Muscle of leg (tissue), 11 donors: ENCODE results near the gene CCNL2. TPM values are rescaled to one million over a fixed set of nuclear protein-coding genes. Genes with fewer than 3 reads are reported as not detected.
"Not testable (repeated sequence)": the region's sequence is repeated elsewhere in the genome, so short reads cannot be mapped to it uniquely, and the experiment has no call there.

Source experiments
- DNase-seq: peaks from one replicate; pipeline ENCODE4 v3.0.0; 2013
- H3K27ac ChIP-seq: one replicate; pipeline ENCODE4 v1.5.1; 2013; ENCODE audit warnings: mild to moderate bottlenecking, low read length, control low read depth
- H3K27me3 ChIP-seq: one replicate; pipeline ENCODE4 v1.6.1; 2013; ENCODE audit warnings: low read length; ENCODE audit not compliant: control insufficient read depth, insufficient read depth
- H3K36me3 ChIP-seq: one replicate; pipeline ENCODE4 v1.6.1; 2013; ENCODE audit warnings: low read length; ENCODE audit not compliant: control insufficient read depth, insufficient read depth
- H3K4me1 ChIP-seq: one replicate; pipeline ENCODE4 v1.6.1; 2013; ENCODE audit warnings: low read length; ENCODE audit not compliant: control insufficient read depth, insufficient read depth
- H3K4me3 ChIP-seq: one replicate; pipeline ENCODE4 v1.5.1; 2013; ENCODE audit warnings: low read length, control low read depth
- H3K9me3 ChIP-seq: replicated peaks from 2 replicates; pipeline ENCODE4 v1.6.1; 2013; ENCODE audit warnings: low read depth, low read length; ENCODE audit not compliant: control insufficient read depth
- WGBS: methylation state at CpG from one replicate; pipeline ENCODE4 v1.1.5; 2013; ENCODE audit warnings: missing lambda C conversion rate; ENCODE audit not compliant: insufficient coverage; 5-methylcytosine and 5-hydroxymethylcytosine counted together
- polyA plus RNA-seq, 8 donors: library from polyadenylated mRNA; unstranded; fragments of 120-200 nt; gene quantifications; one replicate each; pipeline versions ENCODE4 v1.2.1 to v1.2.3, GENCODE V29; 2013; ENCODE audit warnings: inconsistent platforms in 1 of 8, low replicate concordance in 1 of 8; ENCODE audit not compliant: insufficient read length in 8 of 8, insufficient read depth in 1 of 8
- total RNA-seq: library from RNA; stranded (reverse); fragments of 120-200 nt; gene quantifications from one replicate; pipeline ENCODE4 v1.2.4, GENCODE V29; 2013

The CCNL2 gene
- total and polyA plus RNA-seq, 9 donors: 101 to 205 (median 150) TPM

DNA sequence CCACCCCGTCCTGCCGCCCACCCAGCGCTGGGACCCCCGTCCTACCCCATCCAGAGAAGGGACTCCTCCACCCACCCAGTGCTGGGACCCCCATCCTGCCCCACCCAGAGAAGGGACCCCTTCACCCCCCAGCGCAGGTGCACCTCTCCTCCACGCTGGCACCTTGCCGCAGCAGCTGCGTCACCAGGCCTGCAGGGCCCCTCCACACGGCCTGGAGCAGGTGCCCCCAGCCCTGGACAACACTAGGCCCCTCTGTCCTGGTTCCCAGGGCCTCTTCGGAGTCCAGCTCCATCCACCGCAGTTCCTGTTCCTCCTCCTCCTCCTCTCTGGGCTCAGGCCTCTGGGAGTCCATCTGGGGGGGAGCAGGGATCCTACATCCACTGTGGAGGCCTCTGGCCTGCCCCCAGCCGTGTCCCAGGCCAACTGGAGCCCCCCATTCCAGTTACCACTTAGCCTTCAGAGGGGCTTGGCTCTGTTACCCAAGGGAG is 21.6 kb upstream of the CCNL2 start:
- no peak for DNase-seq
- Histone ChIP-seq H3K27me3 (no peaks in the 10 kb centered on the region), H3K9me3 (no peaks in the 10 kb centered on the region), H3K4me3 (peak overlapping the region; percentile 36), H3K27ac (peak overlapping the region; percentile 70), H3K4me1 (peaks cover 41% of the 10 kb centered on the region), H3K36me3 (no peaks in the 10 kb centered on the region)
- 45% methylated on average over 12 of the region's 12 CpGs for WGBS

DNA sequence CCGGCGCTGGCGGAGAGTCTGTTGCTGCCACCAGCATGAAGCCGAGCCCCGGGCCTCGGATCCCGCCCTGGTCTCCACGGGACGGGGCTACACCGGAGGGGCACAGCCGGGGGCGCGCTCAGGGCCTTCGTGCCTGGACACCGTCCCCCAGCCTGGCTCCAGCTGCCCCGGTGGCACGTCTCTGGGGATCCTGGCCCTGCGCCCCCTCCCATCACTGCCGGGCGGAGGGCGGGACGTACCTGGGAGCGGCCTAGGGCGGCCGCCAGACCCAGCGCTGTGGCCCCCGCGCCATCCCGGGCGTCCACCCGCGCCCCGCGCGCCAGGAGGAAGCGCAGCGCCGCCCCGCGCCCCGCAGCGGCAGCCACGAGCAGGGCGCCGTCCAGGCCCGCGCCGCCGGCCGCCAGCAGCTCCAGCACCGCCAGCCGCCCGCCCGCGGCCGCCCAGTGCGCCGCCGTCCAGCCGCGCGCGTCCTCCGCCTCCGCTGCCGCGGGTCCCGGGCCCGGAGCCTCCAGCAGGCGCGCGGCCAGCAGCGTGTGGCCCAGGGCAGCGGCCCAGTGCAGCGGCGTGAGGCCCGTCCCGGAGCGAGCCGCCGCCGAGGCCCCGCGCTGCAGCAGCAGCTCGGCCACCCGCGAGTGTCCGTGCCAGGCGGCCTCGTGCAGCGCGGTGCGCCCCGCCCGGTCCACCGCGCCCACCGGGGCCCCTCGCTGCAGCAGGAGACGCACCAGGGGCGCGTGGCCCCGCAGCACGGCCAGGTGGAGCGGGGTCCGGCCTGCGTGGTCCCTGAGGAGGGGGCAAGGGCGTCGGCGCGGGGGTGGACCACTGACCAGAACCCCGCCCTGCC is 20.9 kb upstream of the CCNL2 start:
- H3K27me3 ChIP-seq: no peaks in the 10 kb centered on the region
- peak; percentile 50 for DNase-seq
- no peaks in the 10 kb centered on the region for H3K36me3 ChIP-seq
- WGBS: 5% methylated on average over 101 of the region's 112 CpGs
- H3K4me1 ChIP-seq: peaks cover 39% of the 10 kb centered on the region
- H3K27ac ChIP-seq: peak overlapping the region; percentile 70
- H3K9me3 ChIP-seq: no peaks in the 10 kb centered on the region
- peak overlapping the region; percentile 52 for H3K4me3 ChIP-seq

DNA sequence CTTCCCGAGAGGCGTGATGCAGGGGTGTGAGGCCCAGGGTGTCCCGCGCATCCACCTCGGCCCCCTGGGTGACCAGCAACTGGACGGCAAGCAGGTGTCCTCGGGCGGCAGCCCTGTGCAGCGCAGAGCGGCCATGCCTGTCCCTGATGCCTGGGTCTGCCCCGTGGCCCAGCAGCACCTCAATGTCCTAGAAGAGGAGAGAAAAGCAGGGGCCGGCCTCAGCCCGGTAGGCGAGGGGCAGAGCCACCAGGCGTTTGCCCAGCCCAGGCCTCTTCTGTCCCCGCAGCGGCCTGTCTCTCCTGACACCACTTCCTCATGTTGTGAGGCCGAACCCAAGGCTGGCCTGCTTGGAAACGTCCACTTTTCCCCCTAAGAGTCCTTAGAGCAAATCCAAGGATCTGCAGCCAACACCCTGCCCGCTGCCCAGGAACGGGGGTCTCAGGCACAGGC is 20.3 kb upstream of the CCNL2 start:
- 88% methylated on average over 13 of the region's 21 CpGs for WGBS
- H3K9me3 ChIP-seq: no peaks in the 10 kb centered on the region
- no peaks in the 10 kb centered on the region for H3K36me3 ChIP-seq
- DNase-seq: no peak
- no peaks in the 10 kb centered on the region for H3K27me3 ChIP-seq
- peak overlapping the region; percentile 52 for H3K4me3 ChIP-seq
- peak overlapping the region; percentile 49 for H3K27ac ChIP-seq
- peaks cover 39% of the 10 kb centered on the region for H3K4me1 ChIP-seq

DNA sequence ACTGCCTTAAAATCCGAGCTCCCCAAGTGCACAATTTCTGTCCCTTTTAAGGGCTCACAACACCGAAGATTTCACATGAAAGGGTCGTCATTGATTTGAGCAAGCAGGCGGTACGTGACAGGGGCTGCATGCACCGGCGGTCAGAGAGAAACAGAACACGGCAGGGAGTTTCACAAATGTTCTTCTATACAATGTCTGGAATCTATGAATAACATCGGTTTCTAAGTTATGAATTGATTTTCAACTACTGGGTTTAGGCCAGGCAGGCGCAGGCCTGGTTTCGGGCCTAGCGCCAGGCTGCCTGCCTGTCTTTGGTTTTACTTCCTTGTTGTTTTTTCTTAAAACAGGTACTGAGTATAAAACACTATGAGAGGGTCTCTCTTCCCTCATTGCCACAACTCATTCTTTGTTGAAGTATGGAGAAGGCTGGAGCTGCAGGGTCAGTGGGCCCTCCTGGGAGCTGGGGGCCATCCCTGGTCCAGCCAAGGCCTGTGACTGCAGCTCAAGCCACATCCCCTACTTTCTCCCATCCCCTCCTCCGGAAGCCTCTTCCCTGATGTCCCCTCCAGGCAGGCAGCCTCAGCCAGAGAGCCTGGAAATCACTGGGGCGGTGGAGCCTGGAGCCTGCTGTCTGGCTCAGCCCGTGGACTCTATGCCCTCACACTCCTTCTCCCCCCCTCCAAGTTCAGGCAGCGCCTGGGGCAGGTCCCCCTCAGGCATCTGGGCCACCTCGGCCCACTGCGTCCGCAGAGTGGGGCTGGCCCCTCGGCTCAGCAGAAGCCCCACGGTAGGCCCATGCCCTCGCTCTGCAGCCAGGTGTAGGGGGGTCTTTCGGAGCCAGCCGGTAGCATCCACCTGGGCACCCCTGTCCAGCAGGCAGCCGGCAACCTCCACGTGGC is 19.6 kb upstream of the CCNL2 start:
- H3K27ac ChIP-seq: no peak overlapping the region
- H3K27me3 ChIP-seq: no peaks in the 10 kb centered on the region
- no peaks in the 10 kb centered on the region for H3K9me3 ChIP-seq
- H3K36me3 ChIP-seq: peaks cover 1% of the 10 kb centered on the region
- WGBS: 81% methylated on average over 11 of the region's 26 CpGs
- no peak overlapping the region for H3K4me3 ChIP-seq
- DNase-seq: no peak
- H3K4me1 ChIP-seq: peaks cover 39% of the 10 kb centered on the region

DNA sequence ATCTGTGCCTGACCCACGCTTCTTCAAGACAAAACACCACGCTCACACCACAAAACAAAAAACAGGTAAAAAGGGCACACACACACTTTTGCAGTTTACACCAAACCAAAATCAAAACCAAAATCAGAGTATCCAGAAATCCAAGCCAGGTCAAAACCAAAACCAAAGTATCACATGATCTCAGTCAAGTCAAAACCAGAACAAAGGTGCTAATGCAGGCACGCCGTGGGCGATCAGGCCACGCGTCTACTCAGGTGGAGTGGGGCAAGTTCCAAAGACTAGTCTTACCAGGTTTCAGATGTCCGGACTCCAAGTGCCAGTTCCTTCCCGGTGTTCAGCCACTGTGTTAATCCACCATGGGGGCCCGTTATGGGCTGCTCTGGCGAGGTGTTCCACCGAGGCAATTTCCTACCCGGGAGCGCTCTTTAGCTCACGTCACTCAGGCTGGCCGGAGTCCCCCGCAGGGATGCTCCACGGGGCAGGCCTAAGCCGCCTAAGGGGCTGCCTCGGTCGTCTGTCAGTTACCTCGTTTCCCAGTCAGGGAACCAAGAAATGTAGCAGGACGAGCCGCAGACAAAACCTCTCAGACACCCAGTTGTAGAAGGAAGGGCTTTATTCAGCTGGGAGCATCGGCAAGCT is 18.8 kb upstream of the CCNL2 start:
- H3K9me3 ChIP-seq, DNase-seq: not testable (repeated sequence)
- whole genome bisulfite sequencing: 75% methylated on average over 17 of the region's 25 CpGs

DNA sequence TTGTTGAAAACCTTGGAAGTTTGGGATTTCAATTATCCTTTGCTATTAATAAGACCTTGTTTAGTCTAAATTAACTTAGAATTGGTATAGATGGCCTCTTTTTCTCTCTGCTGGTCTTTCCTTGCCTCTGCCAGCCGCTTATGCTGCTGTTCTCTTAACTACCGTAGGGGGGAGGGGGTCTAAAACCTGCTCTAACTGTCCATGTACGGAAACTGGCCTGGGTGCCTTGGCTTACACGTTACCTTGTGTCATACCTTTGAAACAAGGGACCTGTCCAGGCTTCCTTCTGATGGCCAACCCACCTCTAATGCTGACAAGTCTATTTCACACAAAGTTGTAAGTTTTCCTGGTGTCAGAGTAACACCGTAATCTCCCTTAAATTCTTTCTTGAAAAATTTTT is 18.3 kb upstream of the CCNL2 start:
- H3K27me3 ChIP-seq, H3K27ac ChIP-seq, DNase-seq, H3K36me3 ChIP-seq, H3K9me3 ChIP-seq, H3K4me3 ChIP-seq: not testable (repeated sequence)
- WGBS: 63% methylated on average over 2 of the region's 5 CpGs
- peaks cover 34% of the 10 kb centered on the region for H3K4me1 ChIP-seq

More for the DNA sequence above, 18.8 kb upstream of the CCNL2 start:
- not testable (repeated sequence) for H3K27ac ChIP-seq, H3K4me3 ChIP-seq, H3K36me3 ChIP-seq, H3K27me3 ChIP-seq
- peaks cover 39% of the 10 kb centered on the region for H3K4me1 ChIP-seq

DNA sequence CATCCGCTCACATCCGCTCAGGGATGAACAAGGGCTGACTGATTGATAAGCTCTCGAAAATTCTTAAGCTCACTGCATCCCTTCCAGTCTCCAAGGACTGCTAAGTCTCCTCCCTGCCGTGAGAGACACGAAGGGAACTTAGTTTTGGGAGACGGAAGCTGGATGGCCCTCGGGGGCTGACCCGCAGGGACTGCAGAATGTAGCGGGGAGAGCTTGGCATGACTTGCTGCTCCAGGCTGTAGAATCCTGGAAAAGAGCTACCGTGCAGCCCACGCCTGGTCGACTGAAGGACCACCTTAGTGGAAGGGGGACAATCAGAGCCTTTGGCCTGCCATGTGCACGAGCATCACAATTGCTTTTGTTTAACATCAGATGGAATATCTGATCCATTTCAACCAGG is 16.6 kb upstream of the CCNL2 start:
- no peak for DNase-seq
- Histone ChIP-seq H3K4me1 (peaks cover 19% of the 10 kb centered on the region), H3K9me3 (no peaks in the 10 kb centered on the region), H3K4me3 (no peak overlapping the region), H3K27me3 (no peaks in the 10 kb centered on the region), H3K27ac (no peak overlapping the region), H3K36me3 (peaks cover 7% of the 10 kb centered on the region)
- WGBS: 70% methylated on average over 8 of the region's 13 CpGs

DNA sequence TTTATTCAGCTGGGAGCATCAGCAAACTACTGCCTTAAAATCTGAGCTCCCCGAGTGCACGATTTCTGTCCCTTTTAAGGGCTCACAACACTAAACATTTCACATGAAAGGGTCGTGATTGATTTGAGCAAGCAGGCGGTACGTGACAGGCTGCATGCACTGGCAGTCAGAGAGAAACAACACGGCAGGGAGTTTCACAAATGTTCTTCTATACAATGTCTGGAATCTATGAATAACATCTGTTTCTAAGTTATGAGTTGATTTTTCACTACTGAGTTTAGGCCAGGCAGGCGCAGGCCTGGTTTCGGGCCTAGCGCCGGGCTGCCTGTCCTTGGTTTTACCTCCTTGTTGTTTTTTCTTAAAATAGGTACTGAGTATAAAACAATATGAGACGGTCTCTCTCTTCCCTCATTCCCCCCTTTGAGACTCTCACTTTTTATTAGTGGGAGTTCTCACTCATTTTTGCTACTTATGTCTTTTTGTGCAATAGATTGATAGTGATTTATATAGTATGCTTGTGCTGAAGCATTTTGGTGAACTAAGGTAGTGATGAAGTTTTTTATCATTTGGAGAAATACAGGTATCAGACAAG is 13.3 kb upstream of the CCNL2 start:
- 86% methylated on average over 6 of the region's 11 CpGs for WGBS
- H3K27ac ChIP-seq, DNase-seq, H3K4me3 ChIP-seq, H3K9me3 ChIP-seq, H3K27me3 ChIP-seq, H3K4me1 ChIP-seq: not testable (repeated sequence)
- peaks cover 16% of the 10 kb centered on the region for H3K36me3 ChIP-seq

DNA sequence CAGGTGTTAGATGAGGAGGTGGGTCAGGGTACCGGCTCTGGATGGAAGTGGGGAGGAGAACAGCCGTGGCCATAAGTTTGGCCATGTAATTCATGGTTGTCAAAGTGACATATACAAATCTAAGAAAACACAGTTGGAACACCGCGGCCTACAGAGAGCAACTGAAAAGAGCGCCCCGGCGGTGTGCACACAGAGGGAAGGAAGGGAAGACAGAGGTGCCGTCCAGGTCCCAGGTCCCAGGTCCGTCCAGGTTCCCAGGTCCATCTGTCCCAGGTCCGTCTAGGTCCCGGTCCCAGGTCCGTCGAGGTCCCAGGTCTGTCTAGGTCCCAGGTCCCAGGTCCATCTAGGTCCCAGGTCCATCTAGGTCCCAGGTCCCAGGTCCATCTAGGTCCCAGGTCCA is 12.5 kb upstream of the CCNL2 start:
- 96% methylated on average over 9 of the region's 13 CpGs for WGBS
- H3K27me3 ChIP-seq: no peaks in the 10 kb centered on the region
- peaks cover 10% of the 10 kb centered on the region for H3K4me1 ChIP-seq
- H3K9me3 ChIP-seq: no peaks in the 10 kb centered on the region
- DNase-seq: no peak
- peaks cover 16% of the 10 kb centered on the region for H3K36me3 ChIP-seq
- H3K4me3 ChIP-seq: no peak overlapping the region
- no peak overlapping the region for H3K27ac ChIP-seq
